Thoracic aorta (tissue), 2 donors: ENCODE results near the gene JADE3. TPM values are rescaled to one million over a fixed set of nuclear protein-coding genes. Genes with fewer than 3 reads are reported as not detected.

Experiments
- ATAC-seq: fragments of 150-250 bp; one replicate; pipeline ENCODE4 v1.8.0; 2017; ENCODE audit warnings: low read depth; ENCODE audit not compliant: insufficient number of reproducible peaks, low FRiP score
- DNase-seq: peaks from one replicate; pipeline ENCODE4 v3.0.0-alpha.2; 2020; ENCODE audit warnings: low spot score
- H3K27ac ChIP-seq, 2 donors: fragments of 200-600 bp; sonication (generic); 1 replicate in 1 of 2; 2 replicates in 1 of 2; pipeline ENCODE4 v1.5.1; 2016; ENCODE audit warnings: mild to moderate bottlenecking in 2 of 2, moderate library complexity in 2 of 2
- H3K27me3 ChIP-seq: fragments of 200-600 bp; sonication (generic); replicated peaks from 2 replicates; pipeline ENCODE4 v1.6.0; 2016; ENCODE audit warnings: mild to moderate bottlenecking; ENCODE audit not compliant: insufficient read depth
- H3K36me3 ChIP-seq: fragments of 200-600 bp; sonication (generic); one replicate; pipeline ENCODE4 v1.5.1; 2016
- H3K4me1 ChIP-seq, 2 donors: fragments of 200-600 bp; sonication (generic); 1 replicate in 1 of 2; 2 replicates in 1 of 2; pipeline versions ENCODE4 v1.5.1 to v1.6.0; 2016; ENCODE audit warnings: low read depth in 2 of 2, mild to moderate bottlenecking in 1 of 2; ENCODE audit not compliant: control insufficient read depth in 1 of 2
- H3K4me3 ChIP-seq: fragments of 200-600 bp; sonication (generic); 2 replicates; pipeline ENCODE4 v1.5.1; 2016; ENCODE audit warnings: mild to moderate bottlenecking
- H3K9me3 ChIP-seq: fragments of 200-600 bp; sonication (generic); 2 replicates; pipeline ENCODE4 v1.5.1; 2016
- total RNA-seq, 2 donors: library from RNA; depleted of rRNA; stranded (reverse); fragments of >200 nt; gene quantifications; one replicate each; pipeline versions ENCODE4 v1.1.0 to v1.2.3, GENCODE V29; 2016
- TF ChIP-seq, protein P1 (sequence below): fragments of 200-600 bp; sonication (generic); IDR thresholded peaks from one replicate; pipeline ENCODE4 v1.5.1; 2019; ENCODE audit warnings: antibody characterized with exemption

Gene JADE3
- total RNA-seq, 2 donors from 2014 or later: 3.7 to 5.2 TPM

DNA sequence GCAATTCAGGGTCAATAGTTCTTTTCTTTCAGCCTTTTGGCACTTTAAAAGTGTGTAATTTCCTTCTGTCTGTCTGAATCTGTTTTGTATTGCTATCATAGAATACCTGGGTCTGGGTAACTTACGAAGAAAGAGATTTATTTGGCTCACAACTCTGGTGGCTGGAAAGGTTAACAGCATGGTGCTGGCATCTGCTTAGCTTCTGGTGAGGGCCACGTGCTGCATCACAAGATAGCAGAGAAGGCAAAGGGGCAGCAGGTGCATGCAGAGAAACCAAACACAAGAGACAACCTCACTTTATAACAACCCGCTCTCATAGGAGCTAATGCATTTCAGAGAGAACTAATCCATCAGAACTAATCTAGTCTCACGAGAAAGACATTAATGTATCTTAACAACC, 184.8 kb downstream of the JADE3 start:
- no peaks in the 10 kb centered on the region for H3K36me3 ChIP-seq
- no peaks in the 10 kb centered on the region for H3K9me3 ChIP-seq
- H3K4me1 ChIP-seq: no peaks in the 10 kb centered on the region
- H3K27ac ChIP-seq: no peak overlapping the region
- TF ChIP-seq, protein P1, sequence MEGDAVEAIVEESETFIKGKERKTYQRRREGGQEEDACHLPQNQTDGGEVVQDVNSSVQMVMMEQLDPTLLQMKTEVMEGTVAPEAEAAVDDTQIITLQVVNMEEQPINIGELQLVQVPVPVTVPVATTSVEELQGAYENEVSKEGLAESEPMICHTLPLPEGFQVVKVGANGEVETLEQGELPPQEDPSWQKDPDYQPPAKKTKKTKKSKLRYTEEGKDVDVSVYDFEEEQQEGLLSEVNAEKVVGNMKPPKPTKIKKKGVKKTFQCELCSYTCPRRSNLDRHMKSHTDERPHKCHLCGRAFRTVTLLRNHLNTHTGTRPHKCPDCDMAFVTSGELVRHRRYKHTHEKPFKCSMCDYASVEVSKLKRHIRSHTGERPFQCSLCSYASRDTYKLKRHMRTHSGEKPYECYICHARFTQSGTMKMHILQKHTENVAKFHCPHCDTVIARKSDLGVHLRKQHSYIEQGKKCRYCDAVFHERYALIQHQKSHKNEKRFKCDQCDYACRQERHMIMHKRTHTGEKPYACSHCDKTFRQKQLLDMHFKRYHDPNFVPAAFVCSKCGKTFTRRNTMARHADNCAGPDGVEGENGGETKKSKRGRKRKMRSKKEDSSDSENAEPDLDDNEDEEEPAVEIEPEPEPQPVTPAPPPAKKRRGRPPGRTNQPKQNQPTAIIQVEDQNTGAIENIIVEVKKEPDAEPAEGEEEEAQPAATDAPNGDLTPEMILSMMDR: no peak
- H3K27me3 ChIP-seq: no peaks in the 10 kb centered on the region
- H3K4me3 ChIP-seq: no peak overlapping the region
- DNase-seq (no peak), ATAC-seq (no peak)

DNA sequence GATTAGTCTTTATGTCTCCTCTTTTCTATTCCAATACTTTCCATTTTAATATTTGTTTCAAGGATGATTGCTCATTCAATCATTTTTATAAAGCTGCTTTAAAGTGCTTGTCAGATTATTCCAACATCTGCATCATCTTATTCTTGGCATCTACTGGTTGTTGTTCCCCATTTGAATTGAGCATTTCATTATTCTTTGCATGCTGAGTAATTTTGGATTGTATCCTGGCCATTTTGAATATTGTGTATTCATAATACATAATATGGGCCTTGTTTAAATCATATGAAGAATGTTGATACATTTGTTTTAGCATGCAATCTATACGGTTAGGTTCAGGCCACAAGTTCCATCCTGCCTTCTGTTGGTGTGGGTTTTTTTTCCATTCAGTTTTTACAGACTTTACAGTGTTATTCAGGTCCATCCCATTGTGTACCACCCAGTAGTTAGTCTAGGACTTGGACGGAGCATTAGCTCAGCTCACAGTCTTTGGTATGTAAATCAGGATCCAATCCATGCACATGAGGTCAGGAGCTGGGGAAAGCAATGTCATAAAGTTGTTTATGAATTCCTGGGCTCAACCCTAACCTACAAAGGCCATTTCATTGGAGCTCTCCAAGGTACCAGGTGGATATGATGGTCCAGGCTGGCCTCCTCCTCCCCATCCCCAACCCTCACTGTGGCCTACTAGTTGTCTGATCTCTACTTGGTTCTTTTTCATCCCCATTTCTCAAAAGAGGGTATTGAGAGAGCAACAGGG, 186.3 kb downstream of the JADE3 start:
- Histone ChIP-seq H3K4me1 (no peaks in the 10 kb centered on the region), H3K27me3 (no peaks in the 10 kb centered on the region), H3K4me3 (no peak overlapping the region), H3K9me3 (no peaks in the 10 kb centered on the region), H3K36me3 (no peaks in the 10 kb centered on the region), H3K27ac (no peak overlapping the region)
- DNase-seq (no peak), ATAC-seq (no peak)
- TF ChIP-seq, protein P1: no peak

DNA sequence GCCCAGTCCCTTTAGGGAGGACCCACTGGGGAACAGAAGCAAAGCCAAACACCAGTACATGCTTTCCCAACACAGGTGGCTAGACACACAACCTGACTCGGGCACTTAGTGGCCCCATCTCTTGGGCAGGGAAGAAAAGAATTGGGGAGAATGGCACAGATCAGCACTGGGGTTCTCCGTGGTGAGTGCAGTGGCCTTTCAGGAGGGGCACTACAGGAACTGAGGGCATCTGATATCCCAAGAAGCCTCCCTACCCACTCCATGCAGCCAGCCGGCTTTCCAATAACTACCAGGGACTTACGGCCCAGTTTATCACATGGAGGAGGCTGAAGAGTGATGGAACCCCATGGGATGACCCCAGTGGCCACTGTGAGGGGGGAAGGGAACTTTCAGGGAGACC, 189.0 kb downstream of the JADE3 start:
- TF ChIP-seq, protein P1: no peak
- no peaks in the 10 kb centered on the region for H3K27me3 ChIP-seq
- H3K4me3 ChIP-seq: no peak overlapping the region
- H3K36me3 ChIP-seq: no peaks in the 10 kb centered on the region
- ATAC-seq (no peak), DNase-seq (no peak)
- no peak overlapping the region for H3K27ac ChIP-seq
- no peaks in the 10 kb centered on the region for H3K4me1 ChIP-seq
- H3K9me3 ChIP-seq: no peaks in the 10 kb centered on the region

Other genes starting within 250 kb of the JADE3 start
- 10 to 100 TPM in 1 of 2 donors, 1 to 10 TPM in 1; 6.7 to 12.2 TPM for gene SLC9A7, start 153.3 kb upstream of the JADE3 start, total RNA-seq
- gene RP2, start 75.4 kb upstream of the JADE3 start, total RNA-seq: 10 to 100 TPM; 11.8 to 12.7 TPM
- gene RGN, start 166.0 kb downstream of the JADE3 start, total RNA-seq: 10 to 100 TPM; 16.1 to 21.4 TPM
- 10 to 100 TPM; 24.0 to 35.3 TPM for gene NDUFB11, start 232.3 kb downstream of the JADE3 start, total RNA-seq
- gene RBM10, start 232.8 kb downstream of the JADE3 start, total RNA-seq: 10 to 100 TPM; 24.1 to 25.2 TPM